Sigmoid colon (tissue), 4 donors: ENCODE measurements around the gene MAPKAP1.

Experiments used
- EP300 ChIP-seq, 4 donors: sonication (generic); formaldehyde crosslinking; IDR thresholded peaks; one replicate each; pipeline ENCODE4 v1.6.1; 2017; ENCODE audit warnings: antibody characterized with exemption in 4 of 4
- POLR2A ChIP-seq, 2 donors: fragments of 450-650 bp; IDR thresholded peaks; one replicate each; pipeline ENCODE4 v1.6.1; 2016; ENCODE audit warnings: antibody characterized with exemption in 2 of 2, mild to moderate bottlenecking in 2 of 2, moderate library complexity in 2 of 2
- POLR2AphosphoS5 ChIP-seq, 4 donors: sonication (generic); formaldehyde crosslinking; IDR thresholded peaks; one replicate each; pipeline ENCODE4 v1.6.1; 2017; ENCODE audit warnings: antibody characterized with exemption in 4 of 4
- TF ChIP-seq, protein P1 (sequence below), 4 experiments: fragments of 450-650 bp in 3 of 4; fragments of 200-600 bp in 1 of 4; IDR thresholded peaks; one replicate each; pipeline ENCODE4 v1.5.1; 2016 to 2019; ENCODE audit warnings: antibody characterized with exemption in 4 of 4, mild to moderate bottlenecking in 3 of 4, moderate library complexity in 2 of 4

DNA sequence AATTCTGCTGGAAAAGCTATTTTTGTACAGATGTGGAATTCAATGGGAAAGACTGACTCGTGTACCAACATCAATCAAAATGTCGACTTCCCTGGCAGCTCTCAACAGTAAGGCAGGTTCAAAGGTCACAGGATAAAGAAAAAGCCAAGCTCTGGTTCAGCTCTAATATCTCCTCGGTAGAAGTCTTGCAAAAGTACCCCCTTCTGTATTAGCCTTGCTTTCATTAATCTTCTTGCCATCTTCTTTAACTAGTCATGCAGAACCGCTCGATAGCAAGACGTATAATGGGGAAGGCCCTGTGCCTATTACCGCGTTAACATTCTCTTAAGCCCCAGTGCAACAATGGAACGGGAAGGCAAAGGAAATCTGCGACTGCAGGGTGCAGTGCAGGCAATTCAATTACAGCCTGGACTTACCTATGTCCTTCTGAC is 244.1 kb downstream of the MAPKAP1 start:
- TF ChIP-seq, protein P1, sequence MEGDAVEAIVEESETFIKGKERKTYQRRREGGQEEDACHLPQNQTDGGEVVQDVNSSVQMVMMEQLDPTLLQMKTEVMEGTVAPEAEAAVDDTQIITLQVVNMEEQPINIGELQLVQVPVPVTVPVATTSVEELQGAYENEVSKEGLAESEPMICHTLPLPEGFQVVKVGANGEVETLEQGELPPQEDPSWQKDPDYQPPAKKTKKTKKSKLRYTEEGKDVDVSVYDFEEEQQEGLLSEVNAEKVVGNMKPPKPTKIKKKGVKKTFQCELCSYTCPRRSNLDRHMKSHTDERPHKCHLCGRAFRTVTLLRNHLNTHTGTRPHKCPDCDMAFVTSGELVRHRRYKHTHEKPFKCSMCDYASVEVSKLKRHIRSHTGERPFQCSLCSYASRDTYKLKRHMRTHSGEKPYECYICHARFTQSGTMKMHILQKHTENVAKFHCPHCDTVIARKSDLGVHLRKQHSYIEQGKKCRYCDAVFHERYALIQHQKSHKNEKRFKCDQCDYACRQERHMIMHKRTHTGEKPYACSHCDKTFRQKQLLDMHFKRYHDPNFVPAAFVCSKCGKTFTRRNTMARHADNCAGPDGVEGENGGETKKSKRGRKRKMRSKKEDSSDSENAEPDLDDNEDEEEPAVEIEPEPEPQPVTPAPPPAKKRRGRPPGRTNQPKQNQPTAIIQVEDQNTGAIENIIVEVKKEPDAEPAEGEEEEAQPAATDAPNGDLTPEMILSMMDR (IDR thresholded peaks at IDR 0.05), result no peak
- TF ChIP-seq POLR2A (IDR thresholded peaks at IDR 0.05) (no peak), POLR2AphosphoS5 (IDR thresholded peaks at IDR 0.05) (no peak), EP300 (IDR thresholded peaks at IDR 0.05) (no peak)
